Uterus (tissue), 4 donors: ENCODE data around the gene DAZL. TPM values are rescaled to one million over a fixed set of nuclear protein-coding genes. Genes with fewer than 3 reads are reported as not detected.

Source experiments
- DNase-seq, 2 donors: peaks; one replicate each; pipeline ENCODE4 v3.0.0-alpha.2; 2019 to 2020
- H3K27ac ChIP-seq, 2 donors: fragments of 200-600 bp; sonication (generic); 1 replicate in 1 of 2; 2 replicates in 1 of 2; pipeline ENCODE4 v1.5.1; 2016 to 2018
- H3K27me3 ChIP-seq, 2 donors: fragments of 200-600 bp; sonication (generic); one replicate each; pipeline ENCODE4 v1.5.1; 2018 to 2019; ENCODE audit warnings: control low read depth in 1 of 2
- H3K36me3 ChIP-seq, 2 donors: fragments of 200-600 bp; sonication (generic); one replicate each; pipeline ENCODE4 v1.5.1; 2019; ENCODE audit warnings: control low read depth in 1 of 2
- H3K4me1 ChIP-seq, 2 donors: fragments of 200-600 bp; sonication (generic); one replicate each; pipeline ENCODE4 v1.5.1; 2018 to 2019; ENCODE audit warnings: control low read depth in 1 of 2
- H3K4me3 ChIP-seq, 2 donors: fragments of 200-600 bp; sonication (generic); 1 replicate in 1 of 2; 2 replicates in 1 of 2; pipeline ENCODE4 v1.5.1; 2018 to 2019; ENCODE audit warnings: mild to moderate bottlenecking in 1 of 2
- H3K9me3 ChIP-seq, 2 donors: fragments of 200-600 bp; sonication (generic); one replicate each; pipeline ENCODE4 v1.5.1; 2019; ENCODE audit warnings: control low read depth in 1 of 2
- POLR2A ChIP-seq, 2 donors: fragments of 450-650 bp; IDR thresholded peaks; one replicate each; pipeline ENCODE4 v1.6.1; 2016; ENCODE audit warnings: antibody characterized with exemption in 2 of 2, mild to moderate bottlenecking in 1 of 2, moderate library complexity in 1 of 2
- intact Hi-C: fragments of 100-400 bp; cut with DNase I; formaldehyde crosslinking; loops from one replicate; pipeline ENCODE4 v1.15.1; 2023; ENCODE audit warnings: low total_unique reads
- total RNA-seq, 4 donors: library from RNA; depleted of rRNA in 3 of 4; stranded (reverse); fragments of >200 nt in 3 of 4; gene quantifications; one replicate each; pipeline versions ENCODE4 v1.1.0 to v1.2.4, GENCODE V29; 2014 to 2023
- TF ChIP-seq, protein P1 (sequence below), 4 experiments: fragments of 200-600 bp in 2 of 4; fragments of 450-650 bp in 2 of 4; sonication (generic) in 2 of 4; IDR thresholded peaks; one replicate each; pipeline ENCODE4 v1.5.1; 2016 to 2019; ENCODE audit warnings: antibody characterized with exemption in 4 of 4, mild to moderate bottlenecking in 2 of 4, moderate library complexity in 1 of 4
- donor health status: DM: yes; HTN: yes; CAD: no.

Gene DAZL
- total RNA-seq, 4 donors from 2014 or later = 0.21 TPM; not detected in 3

DNA sequence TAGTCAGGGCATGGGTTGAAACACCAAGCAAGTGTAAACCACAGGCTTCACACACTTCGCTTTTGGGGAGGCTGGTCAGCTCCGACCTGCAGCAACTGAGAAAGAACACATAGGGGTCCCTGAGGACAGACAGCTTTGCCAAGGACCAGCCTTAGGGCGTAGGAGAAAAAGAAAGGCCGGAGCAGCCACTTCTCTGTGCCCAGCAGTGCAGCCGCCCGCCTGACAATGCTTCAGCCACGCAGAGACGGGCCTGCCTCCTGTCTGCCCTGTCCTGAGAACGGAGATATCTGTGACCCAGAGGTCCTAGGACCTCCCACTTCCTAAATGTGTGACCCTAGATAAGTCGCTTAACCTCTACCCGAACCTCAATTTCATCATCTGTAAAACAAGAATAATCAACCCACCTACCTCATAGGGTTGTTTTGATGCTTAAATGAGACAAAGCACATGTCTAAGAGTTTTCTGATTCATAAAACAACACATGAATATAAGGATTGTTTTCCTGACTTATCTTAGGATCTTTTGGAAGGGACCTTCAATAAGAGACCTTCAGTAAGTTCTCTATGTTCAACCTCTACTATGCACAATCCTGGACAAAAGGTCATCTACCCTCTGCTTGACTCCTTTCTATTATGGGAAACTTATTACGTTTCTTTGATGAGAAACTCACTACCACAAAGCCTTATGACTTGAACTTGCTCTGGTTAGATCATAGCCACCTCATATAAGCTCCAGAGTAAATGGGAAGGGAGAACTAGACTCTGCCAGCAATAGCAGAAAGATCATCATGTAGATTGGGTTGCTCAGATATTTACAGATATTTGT, 58.8 kb downstream of the DAZL start:
- intact Hi-C loops = loop anchor here (10.0 kb wide), 1 partner anchor 252 kb away; no protein-coding TSS in a partner anchor
- H3K4me3 ChIP-seq = no peak overlapping the region
- TF ChIP-seq, protein P1, sequence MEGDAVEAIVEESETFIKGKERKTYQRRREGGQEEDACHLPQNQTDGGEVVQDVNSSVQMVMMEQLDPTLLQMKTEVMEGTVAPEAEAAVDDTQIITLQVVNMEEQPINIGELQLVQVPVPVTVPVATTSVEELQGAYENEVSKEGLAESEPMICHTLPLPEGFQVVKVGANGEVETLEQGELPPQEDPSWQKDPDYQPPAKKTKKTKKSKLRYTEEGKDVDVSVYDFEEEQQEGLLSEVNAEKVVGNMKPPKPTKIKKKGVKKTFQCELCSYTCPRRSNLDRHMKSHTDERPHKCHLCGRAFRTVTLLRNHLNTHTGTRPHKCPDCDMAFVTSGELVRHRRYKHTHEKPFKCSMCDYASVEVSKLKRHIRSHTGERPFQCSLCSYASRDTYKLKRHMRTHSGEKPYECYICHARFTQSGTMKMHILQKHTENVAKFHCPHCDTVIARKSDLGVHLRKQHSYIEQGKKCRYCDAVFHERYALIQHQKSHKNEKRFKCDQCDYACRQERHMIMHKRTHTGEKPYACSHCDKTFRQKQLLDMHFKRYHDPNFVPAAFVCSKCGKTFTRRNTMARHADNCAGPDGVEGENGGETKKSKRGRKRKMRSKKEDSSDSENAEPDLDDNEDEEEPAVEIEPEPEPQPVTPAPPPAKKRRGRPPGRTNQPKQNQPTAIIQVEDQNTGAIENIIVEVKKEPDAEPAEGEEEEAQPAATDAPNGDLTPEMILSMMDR (IDR thresholded peaks at IDR 0.05) = no peak
- no peak for TF ChIP-seq POLR2A (IDR thresholded peaks at IDR 0.05)
- H3K27me3 ChIP-seq = no peaks in the 10 kb centered on the region
- no peak for DNase-seq
- H3K36me3 ChIP-seq = no peaks in the 10 kb centered on the region
- H3K27ac ChIP-seq = no peak overlapping the region
- no peaks in the 10 kb centered on the region for H3K4me1 ChIP-seq
- H3K9me3 ChIP-seq = no peaks in the 10 kb centered on the region

DNA sequence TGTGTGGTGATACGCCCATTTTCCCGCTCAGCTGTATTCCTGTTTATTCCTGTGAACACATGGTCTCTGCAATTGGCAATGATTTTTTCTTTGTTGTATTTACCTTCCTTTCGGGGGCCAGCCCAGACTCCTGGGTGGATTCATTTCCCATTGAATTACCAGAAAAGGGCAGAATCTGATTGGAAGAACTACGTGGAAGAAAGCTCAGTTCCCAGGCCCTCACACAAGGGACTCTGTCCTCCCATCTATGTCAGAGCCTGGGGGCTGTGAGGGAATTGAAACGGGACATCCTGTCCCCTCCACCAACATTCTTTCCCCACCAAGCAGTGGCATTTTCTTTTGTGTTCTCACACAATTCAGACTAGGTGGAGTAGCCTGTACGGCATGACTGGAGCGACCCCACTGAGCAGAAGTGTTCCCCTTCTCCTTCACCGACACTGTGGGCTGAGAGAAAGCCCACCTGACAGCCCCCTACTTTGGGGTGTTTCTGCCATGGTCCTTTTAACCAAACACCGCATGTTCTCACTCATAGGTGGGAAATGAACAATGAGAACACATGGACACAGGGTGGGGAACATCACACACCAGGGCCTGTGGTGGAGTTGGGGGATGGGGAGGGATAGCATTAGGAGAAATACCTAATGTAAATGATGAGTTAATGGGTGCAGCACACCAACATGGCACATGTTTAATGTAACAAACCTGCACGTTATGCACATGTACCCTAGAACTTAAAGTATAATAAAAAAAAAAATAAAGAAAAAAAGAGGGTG, 59.6 kb downstream of the DAZL start:
- no peaks in the 10 kb centered on the region for H3K9me3 ChIP-seq
- no peaks in the 10 kb centered on the region for H3K4me1 ChIP-seq
- no peak for TF ChIP-seq POLR2A (IDR thresholded peaks at IDR 0.05)
- TF ChIP-seq, protein P1 (IDR thresholded peaks at IDR 0.05) = no peak
- intact Hi-C loops = loop anchor here (10.0 kb wide), 1 partner anchor 251 kb away; no protein-coding TSS in a partner anchor
- H3K27ac ChIP-seq = peak overlapping the region in 1 of 2 donors; percentile 38
- H3K4me3 ChIP-seq = no peak overlapping the region
- DNase-seq = no peak
- H3K36me3 ChIP-seq = no peaks in the 10 kb centered on the region
- H3K27me3 ChIP-seq = no peaks in the 10 kb centered on the region

DNA sequence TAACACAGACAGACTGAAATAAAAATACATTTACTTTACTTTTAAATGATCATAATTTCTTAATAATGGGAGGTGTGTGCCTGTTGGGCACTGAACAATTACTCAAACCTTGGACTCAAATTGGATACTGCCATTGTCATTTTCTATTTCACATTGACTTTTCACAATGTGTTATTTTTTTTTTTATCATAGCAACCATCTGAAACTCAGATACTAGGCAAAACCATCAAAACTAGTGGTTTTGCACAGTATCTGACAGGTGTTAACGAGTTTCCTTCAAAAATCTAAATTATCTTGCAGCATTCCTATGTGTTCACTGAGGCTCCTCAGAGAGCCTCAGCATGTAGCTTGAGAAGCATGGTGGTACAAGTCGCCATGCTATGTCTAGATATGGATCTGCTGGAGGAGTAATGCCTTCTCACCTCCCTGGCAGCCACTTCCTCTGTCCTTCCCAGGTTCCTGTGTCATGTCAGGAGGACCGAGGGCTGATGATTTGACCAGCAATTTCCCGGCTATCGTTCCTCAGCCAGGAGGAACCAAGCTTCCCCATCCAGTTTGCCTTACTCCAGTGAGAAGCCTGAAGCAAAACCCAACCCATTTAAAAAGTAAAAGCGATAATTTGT, 61.9 kb downstream of the DAZL start:
- Histone ChIP-seq H3K4me3 (no peak overlapping the region), H3K9me3 (no peaks in the 10 kb centered on the region), H3K36me3 (no peaks in the 10 kb centered on the region), H3K27me3 (no peaks in the 10 kb centered on the region), H3K27ac (no peak overlapping the region), H3K4me1 (no peaks in the 10 kb centered on the region)
- no peak for TF ChIP-seq POLR2A (IDR thresholded peaks at IDR 0.05)
- TF ChIP-seq, protein P1 (IDR thresholded peaks at IDR 0.05) = no peak
- intact Hi-C loops = loop anchor here (10.0 kb wide), 1 partner anchor 249 kb away; no protein-coding TSS in a partner anchor
- DNase-seq = no peak

DNA sequence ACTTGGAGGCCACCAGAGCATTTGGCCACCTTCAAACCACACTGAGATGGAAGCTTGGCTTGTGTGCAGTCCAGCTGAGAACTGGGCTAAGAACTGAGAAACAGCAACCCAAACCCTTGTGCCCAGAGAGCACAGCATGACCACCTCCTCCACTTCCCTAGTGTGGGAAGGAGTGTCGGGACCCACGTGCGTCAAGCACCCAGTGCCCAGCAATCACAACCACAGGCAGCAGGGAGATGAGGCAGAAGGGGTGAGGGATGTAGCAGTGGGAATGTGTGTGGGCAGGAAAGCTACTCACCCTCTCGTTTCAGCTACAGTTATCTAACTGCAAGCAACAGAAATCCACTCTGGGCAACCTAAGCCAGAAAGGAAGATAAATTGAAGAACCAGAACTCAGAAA, 66.7 kb downstream of the DAZL start:
- Histone ChIP-seq H3K9me3 (no peaks in the 10 kb centered on the region), H3K27me3 (no peaks in the 10 kb centered on the region), H3K27ac (no peak overlapping the region), H3K36me3 (no peaks in the 10 kb centered on the region), H3K4me3 (no peak overlapping the region), H3K4me1 (no peaks in the 10 kb centered on the region)
- DNase-seq = no peak
- intact Hi-C loops = no loop called here
- TF ChIP-seq POLR2A (IDR thresholded peaks at IDR 0.05) = no peak
- TF ChIP-seq, protein P1 (IDR thresholded peaks at IDR 0.05) = no peak
